ENCODE data around the gene MRPS23. TPM values are rescaled to one million over a fixed set of nuclear protein-coding genes. Genes with fewer than 3 reads are reported as not detected.

Gene MRPS23
- total RNA-seq, 1 donor from 2014 or later, result 28.3 TPM

DNA sequence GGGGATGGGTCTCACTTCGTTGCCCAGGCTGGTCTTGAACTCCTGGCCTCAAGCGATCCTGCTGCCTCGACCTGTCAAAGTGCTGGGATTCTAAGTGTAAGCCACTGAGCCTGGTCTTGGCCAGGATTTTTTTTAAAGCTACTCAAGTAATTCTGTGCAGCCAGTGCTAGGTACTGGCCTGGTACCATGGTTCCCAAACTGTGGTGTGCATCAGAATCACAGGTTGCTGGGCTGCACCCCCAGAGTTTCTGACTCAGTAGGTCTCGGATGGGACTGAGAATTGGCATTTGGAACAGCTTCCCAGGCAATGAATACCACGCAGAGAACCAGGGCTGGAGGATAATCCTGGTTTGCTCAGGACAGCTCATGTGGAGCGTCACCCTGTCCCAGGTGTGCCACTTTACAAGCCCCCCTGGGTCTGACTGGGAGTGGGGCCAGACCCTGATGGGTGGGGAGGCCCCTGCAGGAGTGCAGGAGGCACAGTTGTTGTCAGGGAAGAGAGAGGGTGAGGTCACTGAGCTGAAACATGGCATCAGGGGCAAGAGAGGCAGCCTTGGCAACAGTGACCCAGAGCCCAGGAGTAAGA, 10.7 kb upstream of the MRPS23 start:
- DNase-seq (ENCODE audit: extremely low spot score, unreplicated experiment), result no peak
- TF ChIP-seq, protein P1, sequence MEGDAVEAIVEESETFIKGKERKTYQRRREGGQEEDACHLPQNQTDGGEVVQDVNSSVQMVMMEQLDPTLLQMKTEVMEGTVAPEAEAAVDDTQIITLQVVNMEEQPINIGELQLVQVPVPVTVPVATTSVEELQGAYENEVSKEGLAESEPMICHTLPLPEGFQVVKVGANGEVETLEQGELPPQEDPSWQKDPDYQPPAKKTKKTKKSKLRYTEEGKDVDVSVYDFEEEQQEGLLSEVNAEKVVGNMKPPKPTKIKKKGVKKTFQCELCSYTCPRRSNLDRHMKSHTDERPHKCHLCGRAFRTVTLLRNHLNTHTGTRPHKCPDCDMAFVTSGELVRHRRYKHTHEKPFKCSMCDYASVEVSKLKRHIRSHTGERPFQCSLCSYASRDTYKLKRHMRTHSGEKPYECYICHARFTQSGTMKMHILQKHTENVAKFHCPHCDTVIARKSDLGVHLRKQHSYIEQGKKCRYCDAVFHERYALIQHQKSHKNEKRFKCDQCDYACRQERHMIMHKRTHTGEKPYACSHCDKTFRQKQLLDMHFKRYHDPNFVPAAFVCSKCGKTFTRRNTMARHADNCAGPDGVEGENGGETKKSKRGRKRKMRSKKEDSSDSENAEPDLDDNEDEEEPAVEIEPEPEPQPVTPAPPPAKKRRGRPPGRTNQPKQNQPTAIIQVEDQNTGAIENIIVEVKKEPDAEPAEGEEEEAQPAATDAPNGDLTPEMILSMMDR (IDR thresholded peaks at IDR 0.05), result no peak
- Mint-ChIP-seq H3K27me3 (ENCODE audit: unreplicated experiment) (no peaks in the 10 kb centered on the region), H3K27ac (ENCODE audit: unreplicated experiment) (peak overlapping the region; percentile 44), H3K4me1 (ENCODE audit: unreplicated experiment) (peaks cover 26% of the 10 kb centered on the region), H3K4me3 (ENCODE audit: unreplicated experiment) (no peak overlapping the region), H3K36me3 (ENCODE audit: unreplicated experiment) (peaks cover 7% of the 10 kb centered on the region), H3K9me3 (ENCODE audit: unreplicated experiment) (no peaks in the 10 kb centered on the region)

DNA sequence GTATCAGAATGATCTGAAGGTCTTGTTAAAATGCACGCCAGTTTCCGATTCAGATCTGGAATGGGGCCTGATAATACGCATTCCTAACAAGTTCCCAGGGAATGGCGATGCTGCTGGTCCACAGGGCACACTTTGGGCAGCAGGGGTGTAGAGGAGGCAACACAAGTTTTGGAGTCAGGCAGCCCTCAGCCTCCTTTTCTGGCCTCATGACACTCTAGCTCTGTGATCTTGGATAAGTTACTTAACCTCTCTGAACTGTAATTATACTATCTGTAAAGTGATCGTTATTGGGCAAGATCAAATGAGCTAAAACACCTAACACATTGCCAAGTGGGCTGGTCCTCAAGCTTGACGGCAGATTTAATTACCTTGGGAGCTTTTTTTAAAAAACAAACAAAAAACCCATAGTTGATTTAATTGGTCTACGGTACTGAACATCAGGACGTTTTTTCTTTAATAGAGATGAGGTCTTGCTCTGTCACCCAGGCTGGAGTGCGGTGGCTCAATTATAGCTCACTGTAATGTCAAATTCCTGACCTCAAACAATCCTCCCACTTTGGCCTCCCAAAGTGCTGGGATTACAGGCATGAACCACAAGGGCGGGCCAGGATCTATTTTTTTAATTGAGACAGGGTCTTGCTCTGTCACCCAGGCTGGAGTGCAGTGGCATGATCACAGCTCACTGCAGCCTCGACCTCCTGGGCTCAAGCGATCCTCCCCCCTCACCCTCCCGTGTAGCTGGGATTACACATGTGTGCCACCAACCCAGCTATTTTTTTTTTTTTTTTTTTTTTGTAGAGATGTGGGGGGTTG, 10.0 kb upstream of the MRPS23 start:
- Mint-ChIP-seq H3K4me3 (ENCODE audit: unreplicated experiment) (no peak overlapping the region), H3K36me3 (ENCODE audit: unreplicated experiment) (peaks cover under 1% of the 10 kb centered on the region), H3K27me3 (ENCODE audit: unreplicated experiment) (no peaks in the 10 kb centered on the region), H3K9me3 (ENCODE audit: unreplicated experiment) (no peaks in the 10 kb centered on the region), H3K27ac (ENCODE audit: unreplicated experiment) (no peak overlapping the region), H3K4me1 (ENCODE audit: unreplicated experiment) (peaks cover 26% of the 10 kb centered on the region)
- TF ChIP-seq, protein P1 (IDR thresholded peaks at IDR 0.05), result no peak
- DNase-seq (ENCODE audit: extremely low spot score, unreplicated experiment), result no peak

DNA sequence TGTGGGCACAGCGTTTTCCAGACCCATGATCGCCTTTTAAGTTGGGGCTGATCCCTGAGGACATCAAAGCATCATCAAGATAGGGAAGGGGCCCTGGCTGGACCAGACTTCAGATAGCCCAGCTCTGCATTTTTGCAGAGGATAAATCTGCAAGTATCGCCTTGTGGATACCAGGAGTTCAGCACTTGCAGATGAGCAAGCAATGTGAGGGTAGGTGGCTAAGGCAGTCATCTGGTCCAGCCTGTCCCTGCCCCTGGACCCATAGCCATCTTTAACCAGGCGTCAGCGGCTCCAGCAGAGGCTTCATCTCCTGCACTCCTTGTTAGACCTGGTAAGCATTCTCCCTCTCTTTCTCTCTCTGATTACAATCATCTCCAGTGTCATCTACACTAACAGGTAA, 9.0 kb upstream of the MRPS23 start:
- Mint-ChIP-seq H3K36me3 (ENCODE audit: unreplicated experiment) (no peaks in the 10 kb centered on the region), H3K27ac (ENCODE audit: unreplicated experiment) (no peak overlapping the region), H3K27me3 (ENCODE audit: unreplicated experiment) (no peaks in the 10 kb centered on the region)

DNA sequence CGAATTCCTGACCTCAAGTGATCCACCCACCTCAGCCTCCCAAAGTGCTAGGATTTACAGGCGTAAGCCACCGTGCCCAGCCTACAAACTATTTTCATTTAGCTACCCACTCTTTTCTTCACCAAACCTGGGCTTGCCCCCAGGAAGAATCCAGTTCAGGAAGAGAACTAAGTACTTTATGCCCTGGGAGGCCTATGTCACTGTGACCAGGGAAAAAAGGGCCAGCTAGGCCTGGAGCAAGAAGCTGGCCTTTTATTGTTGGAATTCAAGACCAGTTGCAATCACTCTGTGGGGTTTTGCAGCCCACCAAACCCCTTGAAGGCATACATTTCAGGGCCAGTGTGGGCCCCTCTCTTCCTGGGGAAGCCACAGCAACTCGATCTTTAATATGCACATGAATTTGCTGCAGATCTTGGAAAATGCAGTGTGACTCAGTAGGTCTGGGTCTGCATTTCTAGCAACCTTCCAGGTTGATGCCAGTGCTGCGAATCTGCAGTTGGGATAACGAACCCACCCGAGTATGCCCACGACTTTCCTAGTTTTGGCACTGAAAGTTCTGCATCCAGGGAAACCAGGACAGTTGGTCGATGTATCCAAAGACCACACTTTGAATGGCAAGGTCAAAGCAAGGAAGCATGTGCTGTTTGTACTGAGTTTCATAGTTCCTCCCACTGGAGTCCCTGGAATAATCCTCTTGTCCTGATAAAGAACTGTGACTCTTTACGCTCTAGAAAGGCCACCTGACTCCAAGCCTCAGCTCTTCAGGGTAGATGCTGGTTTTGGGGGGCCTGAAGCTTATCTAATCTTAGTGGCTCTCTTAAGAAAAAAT, 7.2 kb upstream of the MRPS23 start:
- TF ChIP-seq, protein P1 (IDR thresholded peaks at IDR 0.05), result no peak
- no peak overlapping the region for H3K27ac Mint-ChIP-seq (ENCODE audit: unreplicated experiment)
- H3K9me3 Mint-ChIP-seq (ENCODE audit: unreplicated experiment), result no peaks in the 10 kb centered on the region
- no peak overlapping the region for H3K4me3 Mint-ChIP-seq (ENCODE audit: unreplicated experiment)
- no peaks in the 10 kb centered on the region for H3K27me3 Mint-ChIP-seq (ENCODE audit: unreplicated experiment)
- DNase-seq (ENCODE audit: extremely low spot score, unreplicated experiment), result no peak
- peaks cover 18% of the 10 kb centered on the region for H3K4me1 Mint-ChIP-seq (ENCODE audit: unreplicated experiment)
- no peaks in the 10 kb centered on the region for H3K36me3 Mint-ChIP-seq (ENCODE audit: unreplicated experiment)

More for the DNA sequence above, 9.0 kb upstream of the MRPS23 start:
- no peak overlapping the region for H3K4me3 Mint-ChIP-seq (ENCODE audit: unreplicated experiment)
- TF ChIP-seq, protein P1 (IDR thresholded peaks at IDR 0.05), result no peak
- DNase-seq (ENCODE audit: extremely low spot score, unreplicated experiment), result no peak
- H3K9me3 Mint-ChIP-seq (ENCODE audit: unreplicated experiment), result no peaks in the 10 kb centered on the region
- H3K4me1 Mint-ChIP-seq (ENCODE audit: unreplicated experiment), result peaks cover 26% of the 10 kb centered on the region

All from osteocyte (in vitro differentiated cells).